Islet of Langerhans (tissue), 1 donor: Measurements from ENCODE around the gene SUCLG1.
A peak's percentile ranks its signal among the peaks of the same experiment; 100 is the strongest.
"Not testable (repeated sequence)": the region's sequence is repeated elsewhere in the genome, so short reads cannot be mapped to it uniquely, and the experiment has no call there.

Experiments
- FAIRE-seq: peaks from one replicate; lab custom pipeline; 2011; peaks lifted over from hg19 to GRCh38; lab: Jason Lieb, UNC

SUCLG1 gene

DNA sequence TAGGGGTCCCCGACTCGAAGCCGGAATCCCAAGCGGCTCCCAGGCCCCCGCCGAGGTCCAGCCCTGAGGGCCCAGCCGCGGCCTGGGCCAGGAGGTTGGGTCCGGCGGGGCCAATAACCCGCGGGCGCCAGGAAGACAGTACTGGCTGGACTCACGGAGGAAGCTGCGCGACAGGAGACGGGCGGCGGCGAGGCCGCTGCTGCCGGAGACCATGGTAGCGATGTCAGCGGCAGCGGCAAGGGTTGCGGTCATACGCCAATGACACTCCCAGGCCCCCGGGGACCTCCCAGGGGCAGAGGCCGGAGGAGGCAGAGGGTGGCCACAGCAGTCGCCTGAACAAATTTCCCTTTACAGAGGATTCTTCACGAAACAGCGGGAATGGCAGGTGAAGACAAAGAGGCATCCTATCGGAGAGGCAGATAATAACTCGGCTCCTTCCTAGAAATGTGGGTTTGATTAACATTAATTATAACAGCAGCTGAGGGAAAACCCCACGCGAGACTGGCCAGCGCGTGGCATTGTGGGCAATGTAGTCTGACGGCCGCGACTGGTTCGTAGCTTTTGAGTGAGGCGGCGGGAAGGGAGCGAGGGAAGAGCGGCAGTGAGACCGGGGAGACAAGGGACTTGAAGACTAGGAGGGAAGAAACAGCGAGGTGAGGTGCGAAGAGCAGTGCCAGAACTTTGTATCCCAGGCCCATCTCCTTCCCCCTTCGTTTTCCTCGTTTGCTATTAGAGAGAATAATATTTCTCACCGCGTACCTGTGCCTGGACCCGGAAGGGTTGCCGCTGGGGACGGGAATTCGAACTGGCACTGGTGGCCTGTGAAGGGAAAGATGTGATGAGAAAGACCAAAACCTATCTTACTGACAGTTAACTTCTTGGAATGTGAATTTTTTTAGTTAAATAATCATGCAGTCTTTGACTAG is at the start of gene SUCLG1:
Gene SUCLG1 (minus strand): TSS at position 263 of the 926 bp plus-strand sequence. CDS start 11 bp downstream, at position 252.
- peak; percentile 41 for FAIRE-seq

GRCh38 chr2:84498150-84498799 is 39.2 kb upstream of the SUCLG1 start:
- FAIRE-seq = no peak

- no peak for FAIRE-seq
These were observed 38.2 kb upstream of the SUCLG1 start for GRCh38 chr2:84497285-84497684.

DNA sequence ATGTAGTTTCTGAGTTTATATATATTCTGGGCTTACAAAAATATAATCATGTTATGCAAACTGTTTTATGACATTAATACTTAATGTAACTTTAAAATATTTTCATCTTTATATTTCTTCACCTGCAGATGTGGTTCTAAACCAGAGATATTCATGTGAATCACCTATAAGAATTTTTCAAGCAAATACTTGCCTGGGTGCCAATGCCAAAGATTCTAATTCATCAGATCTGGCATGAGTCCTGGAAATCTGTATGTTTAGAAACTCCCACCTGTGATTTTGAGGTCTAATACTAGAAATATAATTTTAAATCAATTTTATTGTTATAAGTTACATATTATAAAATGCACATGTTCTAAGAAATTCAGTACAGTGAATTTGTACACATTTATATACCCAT is 37.3 kb upstream of the SUCLG1 start:
- FAIRE-seq = no peak

DNA sequence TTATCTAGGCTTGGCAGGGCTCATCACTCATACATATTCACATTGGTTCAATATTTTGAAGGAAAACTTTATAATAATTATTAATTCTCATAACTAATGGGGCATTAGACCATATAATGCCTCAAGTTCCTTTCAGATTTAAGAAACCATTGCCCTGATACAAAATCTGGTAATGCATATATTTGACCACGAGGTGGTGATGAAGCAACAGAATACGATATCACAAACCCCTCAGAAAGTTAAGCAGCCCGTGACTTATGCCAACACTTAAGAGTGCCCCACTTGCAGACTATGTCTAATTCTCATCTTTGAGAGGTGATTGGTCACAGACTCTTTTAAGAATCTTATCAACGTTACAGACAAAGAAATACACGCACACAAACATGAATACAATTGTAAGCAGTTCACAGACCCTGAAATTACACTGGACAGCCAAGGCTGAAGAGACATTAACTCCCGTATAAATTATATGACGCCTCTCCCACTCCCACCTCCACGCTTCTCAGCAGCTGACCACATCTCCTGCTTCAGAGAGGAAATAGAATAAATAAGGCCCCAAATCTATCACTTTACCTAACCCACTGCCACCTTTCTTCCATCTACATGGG is 36.6 kb upstream of the SUCLG1 start:
- FAIRE-seq = peak; percentile 100

GRCh38 chr2:84494070-84494469 is 35.0 kb upstream of the SUCLG1 start:
- FAIRE-seq = no peak

GRCh38 chr2:84493514-84493913 is 34.4 kb upstream of the SUCLG1 start:
- FAIRE-seq = no peak

GRCh38 chr2:84492571-84492970 is 33.5 kb upstream of the SUCLG1 start:
- FAIRE-seq = no peak

GRCh38 chr2:84491741-84492140 is 32.7 kb upstream of the SUCLG1 start:
- no peak for FAIRE-seq

DNA sequence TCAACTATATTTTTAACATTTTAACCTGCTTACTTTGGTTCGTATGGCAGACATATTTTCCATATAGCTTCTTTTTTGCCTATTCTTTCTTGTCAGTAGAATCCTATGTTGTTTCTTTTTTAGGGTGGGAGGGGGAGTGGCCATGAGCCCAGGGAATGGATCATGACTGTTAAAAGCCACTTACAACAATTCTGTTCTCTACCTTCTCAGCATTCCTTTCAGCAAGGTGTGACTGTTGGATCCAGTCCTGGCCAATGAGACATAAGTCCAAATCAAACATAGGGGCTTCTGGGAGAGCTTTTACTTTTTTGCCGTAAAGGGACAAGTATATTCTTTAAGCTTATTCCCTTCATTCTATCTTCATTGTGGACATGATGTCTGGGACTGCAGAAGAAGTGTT is 32.2 kb upstream of the SUCLG1 start:
- no peak for FAIRE-seq

DNA sequence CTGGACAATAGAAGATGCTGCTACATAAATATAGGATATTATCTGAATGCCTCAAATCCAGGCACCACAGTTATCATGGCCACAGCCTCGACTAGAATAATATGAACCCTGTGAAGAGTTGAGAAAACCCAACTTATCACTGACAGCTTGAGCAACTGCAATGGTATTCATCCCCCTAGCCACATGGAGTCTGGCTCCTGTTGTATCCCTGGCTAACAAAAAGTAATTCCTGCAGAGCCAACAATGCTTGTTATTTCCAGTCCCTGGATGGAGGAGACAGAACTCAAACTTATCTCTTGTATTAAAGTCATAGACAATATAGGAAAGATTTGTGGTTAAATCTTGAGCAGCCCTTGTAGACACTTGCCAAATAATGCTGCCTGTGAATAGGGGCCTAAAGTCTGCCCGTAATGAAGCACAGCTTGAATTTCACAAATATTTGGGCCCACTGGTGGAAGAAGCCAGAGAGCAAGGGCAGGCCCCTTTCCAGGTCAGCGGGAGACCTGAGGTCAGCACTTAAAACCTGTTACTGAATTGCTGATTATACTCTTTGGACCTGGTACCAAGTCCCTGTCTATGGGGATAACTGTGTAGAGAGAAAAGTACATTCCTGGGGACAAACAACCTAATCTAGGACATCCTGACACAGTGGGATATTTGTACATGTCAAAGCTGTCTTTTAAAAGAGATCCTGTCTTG is 28.4 kb upstream of the SUCLG1 start:
- FAIRE-seq = no peak

GRCh38 chr2:84486441-84487115 is 27.5 kb upstream of the SUCLG1 start:
- peak; percentile 84 for FAIRE-seq

DNA sequence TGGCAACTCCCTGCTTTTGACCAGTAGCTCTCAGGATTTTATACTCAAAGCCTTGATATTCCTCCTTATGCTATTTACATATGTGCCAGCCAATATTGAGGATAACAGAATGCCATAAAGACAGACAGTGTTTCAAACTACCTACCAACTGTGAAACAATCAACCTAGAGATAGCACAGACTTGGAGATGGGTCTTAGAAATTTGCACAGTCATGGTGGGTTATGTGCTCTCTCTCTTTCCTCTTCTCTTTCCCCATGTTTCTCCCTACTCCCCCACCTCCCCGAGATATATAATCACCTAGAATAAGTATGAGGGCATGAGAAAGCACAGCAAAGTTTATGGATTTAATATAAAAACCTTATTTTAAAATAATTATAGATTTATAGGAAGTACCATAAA is 24.2 kb upstream of the SUCLG1 start:
- no peak for FAIRE-seq

GRCh38 chr2:84482603-84483002 is 23.5 kb upstream of the SUCLG1 start:
- FAIRE-seq = no peak

GRCh38 chr2:84481702-84482101 is 22.6 kb upstream of the SUCLG1 start:
- no peak for FAIRE-seq

- no peak for FAIRE-seq
These were observed 19.8 kb upstream of the SUCLG1 start for GRCh38 chr2:84478867-84479266.

DNA sequence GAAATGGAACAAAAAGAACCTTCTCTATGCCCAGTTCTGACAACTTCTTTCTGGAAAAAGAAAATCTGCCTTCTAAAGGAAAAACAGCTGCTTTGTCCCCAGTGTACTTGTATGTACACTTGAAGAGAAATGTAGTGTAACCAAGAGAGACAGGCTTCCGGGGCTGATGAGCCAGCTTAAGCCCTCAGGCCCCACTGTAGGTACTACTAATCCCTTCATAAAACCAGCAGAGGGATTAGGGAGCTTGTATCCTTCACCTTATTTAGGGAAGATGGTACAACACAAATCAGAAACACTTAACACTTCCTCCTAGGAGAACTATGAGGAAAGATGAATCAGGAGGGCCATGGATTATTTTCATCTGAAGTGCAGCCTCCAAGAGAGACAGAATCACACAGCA is 18.8 kb upstream of the SUCLG1 start:
- FAIRE-seq = no peak

DNA sequence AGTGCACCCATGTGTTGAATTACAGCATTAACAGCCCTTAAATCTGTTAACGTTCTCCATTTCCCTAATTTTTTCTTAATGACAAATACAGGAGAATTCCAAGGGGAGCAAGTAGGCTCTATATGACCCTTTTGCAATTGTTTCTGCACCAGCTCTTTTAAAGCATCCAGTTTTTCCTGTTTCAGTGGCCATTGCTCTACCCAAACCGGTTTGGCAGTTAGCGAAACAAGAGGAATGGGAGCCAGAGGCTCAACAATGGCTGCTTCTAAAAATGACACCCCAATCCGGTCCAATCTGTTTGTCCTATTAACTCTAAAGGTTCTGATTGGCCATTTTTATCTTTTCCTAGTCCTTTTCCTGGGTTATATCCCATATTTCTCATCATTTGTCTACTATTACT is 15.1 kb upstream of the SUCLG1 start:
- no peak for FAIRE-seq

DNA sequence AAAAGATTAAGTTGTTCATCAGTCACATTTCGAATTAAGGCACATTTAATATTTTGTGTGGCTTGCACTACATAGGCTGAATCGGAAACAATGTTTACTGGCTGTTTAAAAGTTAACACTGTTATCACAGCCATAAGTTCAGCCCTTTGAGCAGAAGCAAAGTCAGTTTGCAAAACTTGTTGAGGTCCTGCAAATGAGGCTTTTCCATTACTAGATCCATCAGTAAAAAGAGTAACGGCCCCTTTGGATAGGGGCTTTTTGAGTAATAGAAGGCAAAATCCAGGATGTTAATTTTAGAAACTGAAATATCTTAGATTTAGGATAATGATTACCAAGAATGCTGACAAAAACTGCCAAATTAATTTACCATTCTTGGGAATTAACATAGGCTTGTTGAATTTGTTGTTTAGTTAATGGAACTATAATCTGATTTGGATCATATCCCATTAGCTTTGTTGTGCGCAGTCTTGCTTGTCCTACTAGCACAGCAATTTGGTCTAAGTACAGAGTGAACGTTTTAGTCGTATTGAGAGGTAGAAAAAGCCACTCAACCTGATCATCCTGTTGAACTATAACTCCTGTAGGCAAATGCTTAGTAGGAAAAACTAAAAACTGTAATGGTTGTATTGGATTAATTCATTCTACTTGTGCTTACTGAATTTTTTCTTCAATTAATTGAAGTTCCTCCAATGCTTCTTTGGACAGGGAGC is 13.9 kb upstream of the SUCLG1 start:
- no peak for FAIRE-seq

- FAIRE-seq = not testable (repeated sequence)
These were observed 13.3 kb upstream of the SUCLG1 start for GRCh38 chr2:84472423-84472822.

GRCh38 chr2:84467389-84467788 is 8.3 kb upstream of the SUCLG1 start:
- no peak for FAIRE-seq
